HG03095 (cell line): Measurements from ENCODE around the gene CHIC1.
"Not testable (repeated sequence)": the region's sequence is repeated elsewhere in the genome, so short reads cannot be mapped to it uniquely, and the experiment has no call there.

Source experiments
- ATAC-seq: cut with Tn5 transposase; IDR thresholded peaks from one replicate; pipeline ENCODE4 v1.9.1; 2021; ENCODE audit warnings: moderate library complexity; ENCODE audit not compliant: unreplicated experiment

Gene CHIC1

GRCh38 chrX:73562984-73563737 lies at the start of gene CHIC1:
Gene CHIC1 (plus strand): TSS chrX:73563197. CDS start chrX:73563285, 88 bp downstream.
- ATAC-seq = peak; percentile 59

- ATAC-seq = not testable (repeated sequence)
Measured at GRCh38 chrX:73522823-73523222, 40.2 kb upstream of the CHIC1 start.

GRCh38 chrX:73524906-73525305 lies 38.1 kb upstream of the CHIC1 start:
- no peak for ATAC-seq

DNA sequence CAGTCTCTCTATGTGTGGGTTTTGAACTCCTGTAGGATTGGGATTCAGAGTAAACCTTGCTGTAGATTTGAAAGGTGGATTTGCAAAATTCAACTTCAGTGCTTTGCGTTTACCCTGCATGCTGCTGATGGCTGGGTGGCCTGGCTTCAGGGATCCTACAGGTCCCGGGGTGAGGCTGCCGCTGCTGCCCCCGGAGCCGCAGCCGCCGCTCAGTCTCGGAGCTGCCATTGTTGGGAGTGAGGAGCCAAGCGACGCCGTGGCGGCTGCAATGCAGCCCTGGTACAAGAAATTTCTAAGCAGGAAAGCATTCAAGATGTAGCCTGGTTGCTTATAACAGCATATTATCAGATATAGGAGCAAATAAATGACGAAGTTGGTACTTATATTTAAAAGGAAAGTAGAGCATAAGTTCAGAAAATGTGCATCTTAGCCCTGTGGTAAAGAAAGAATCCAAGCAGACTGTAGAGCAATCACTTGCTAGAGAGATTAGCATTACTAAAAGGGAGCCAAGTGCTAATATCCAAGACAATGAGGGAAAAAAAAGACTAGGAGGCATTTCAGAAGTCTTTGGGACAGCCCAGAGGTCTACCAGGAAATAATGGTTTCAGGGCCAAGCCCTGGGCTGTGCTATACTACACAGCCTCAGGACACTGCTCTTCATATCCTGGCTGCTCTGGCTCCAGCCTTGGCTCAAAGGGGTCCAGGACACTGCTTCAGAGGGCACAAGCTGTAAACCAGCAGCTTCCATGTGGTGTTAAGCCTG lies 36.9 kb upstream of the CHIC1 start:
- no peak for ATAC-seq

- ATAC-seq = not testable (repeated sequence)
Measured at GRCh38 chrX:73531655-73532054, 31.3 kb upstream of the CHIC1 start.

GRCh38 chrX:73556159-73556558 lies 6.8 kb upstream of the CHIC1 start:
- no peak for ATAC-seq

- no peak for ATAC-seq
Measured at GRCh38 chrX:73561801-73562200, 1.2 kb upstream of the CHIC1 start.

DNA sequence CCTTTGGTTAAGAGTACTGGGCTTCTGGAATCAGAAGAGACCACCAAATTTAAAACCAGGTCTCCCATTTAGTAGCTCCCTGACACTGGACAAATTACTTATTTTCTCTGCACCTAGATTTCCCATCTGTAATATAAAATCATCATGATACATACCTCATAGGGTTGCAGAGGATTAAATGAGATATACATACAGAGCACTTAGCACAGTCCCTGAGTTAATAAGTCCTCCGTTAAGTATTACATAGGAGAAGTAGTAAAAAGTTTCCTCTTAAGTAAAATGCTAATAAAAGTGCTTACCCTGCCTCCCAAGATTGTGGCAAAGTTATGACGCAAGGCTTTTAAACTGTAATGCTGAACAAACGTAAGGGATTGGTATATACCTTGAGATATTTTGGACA lies 539 bp upstream of the CHIC1 start:
- ATAC-seq = no peak

GRCh38 chrX:73563738-73564068 lies 706 bp downstream of the CHIC1 start:
- ATAC-seq = peak; percentile 23

DNA sequence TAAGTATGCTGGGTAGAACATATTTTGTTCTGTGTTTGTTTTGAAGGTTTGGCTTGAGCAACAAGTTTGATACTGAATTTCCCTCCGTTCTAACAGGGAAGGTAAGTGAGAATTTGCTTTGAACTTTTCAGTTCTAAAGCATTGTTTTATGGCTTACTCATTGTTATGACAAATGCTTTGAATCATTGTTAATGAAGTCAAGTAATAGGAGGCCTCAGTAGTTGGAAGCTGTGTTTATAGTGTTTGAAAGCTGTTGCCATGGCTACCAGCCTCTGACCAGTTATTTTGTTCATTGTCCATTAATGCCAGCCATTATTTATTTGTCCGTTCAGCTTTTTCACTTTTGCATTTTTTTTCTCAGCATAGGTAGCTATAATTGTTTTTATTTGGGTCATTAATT lies 14.4 kb downstream of the CHIC1 start:
- no peak for ATAC-seq

DNA sequence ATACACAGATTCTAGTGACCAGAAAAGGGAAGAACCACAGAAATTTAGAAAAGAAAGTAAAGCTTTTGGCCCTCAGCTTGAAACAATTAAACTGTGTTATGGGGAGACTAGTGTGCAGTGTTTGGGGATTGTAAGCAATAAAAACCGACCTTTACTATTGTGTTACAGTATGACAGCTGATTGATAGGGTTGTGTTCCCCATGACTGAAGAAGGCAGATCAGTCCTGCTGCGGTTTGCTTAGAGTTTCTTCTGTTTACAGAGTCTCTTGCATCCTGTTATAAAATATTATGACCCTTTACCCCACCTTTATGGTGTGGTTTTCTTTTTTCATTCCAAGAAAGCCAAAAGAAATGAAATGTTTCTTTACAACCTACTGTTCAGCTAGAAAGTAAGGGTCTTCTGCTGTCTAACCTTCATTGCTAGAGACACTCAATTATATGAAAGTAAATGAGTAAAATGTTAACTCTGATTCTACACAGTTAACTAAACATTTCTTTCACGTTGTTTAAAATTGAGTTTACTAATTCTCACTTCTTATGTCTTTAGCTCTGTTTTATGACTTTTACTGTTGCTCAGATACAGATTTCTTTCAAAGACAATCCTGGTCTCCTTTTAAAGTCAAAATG lies 18.1 kb downstream of the CHIC1 start:
- ATAC-seq = no peak

- ATAC-seq = not testable (repeated sequence)
Measured at GRCh38 chrX:73597758-73598157, 34.8 kb downstream of the CHIC1 start.

- no peak for ATAC-seq
Measured at GRCh38 chrX:73615022-73615421, 52.0 kb downstream of the CHIC1 start.

DNA sequence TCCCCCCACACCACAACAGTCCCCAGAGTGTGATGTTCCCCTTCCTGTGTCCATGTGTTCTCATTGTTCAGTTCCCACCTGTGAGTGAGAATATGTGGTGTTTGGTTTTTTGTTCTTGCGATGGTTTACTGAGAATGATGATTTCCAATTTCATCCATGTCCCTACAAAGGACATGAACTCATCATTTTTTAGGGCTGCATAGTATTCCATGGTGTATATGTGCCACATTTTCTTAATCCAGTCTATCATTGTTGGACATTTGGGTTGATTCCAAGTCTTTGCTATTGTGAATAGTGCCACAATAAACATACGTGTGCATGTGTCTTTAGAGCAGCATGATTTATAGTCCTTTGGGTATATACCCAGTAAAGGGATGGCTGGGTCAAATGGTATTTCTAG lies 78.7 kb downstream of the CHIC1 start:
- not testable (repeated sequence) for ATAC-seq

- ATAC-seq = no peak
Measured at GRCh38 chrX:73647212-73647611, 84.2 kb downstream of the CHIC1 start.

- no peak for ATAC-seq
Measured at GRCh38 chrX:73647632-73648322, 84.8 kb downstream of the CHIC1 start.

DNA sequence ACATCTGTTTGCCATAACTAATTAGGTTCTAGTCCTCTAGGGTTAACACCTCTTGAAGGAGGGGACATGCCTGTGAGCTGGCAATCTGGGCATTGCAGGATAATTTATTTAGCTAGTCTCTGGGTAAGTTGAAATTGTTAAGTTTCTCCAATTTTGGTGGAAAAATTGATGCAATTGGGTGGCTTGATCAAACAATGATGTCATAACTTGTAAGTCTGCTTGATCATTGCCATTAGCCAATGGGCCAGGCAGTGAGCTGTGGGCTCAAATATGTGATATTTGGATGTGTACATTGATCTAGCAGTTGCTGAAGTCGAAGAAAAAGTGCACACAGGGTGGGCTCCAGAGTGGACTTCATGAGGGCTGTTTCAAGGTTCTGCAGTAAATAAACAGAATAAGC lies 98.3 kb downstream of the CHIC1 start:
- not testable (repeated sequence) for ATAC-seq

GRCh38 chrX:73668779-73669178 lies 105.8 kb downstream of the CHIC1 start:
- ATAC-seq = no peak

GRCh38 chrX:73681408-73681807 lies 118.4 kb downstream of the CHIC1 start:
- ATAC-seq = no peak

- ATAC-seq = no peak
Measured at GRCh38 chrX:73683236-73683859, 120.4 kb downstream of the CHIC1 start.

DNA sequence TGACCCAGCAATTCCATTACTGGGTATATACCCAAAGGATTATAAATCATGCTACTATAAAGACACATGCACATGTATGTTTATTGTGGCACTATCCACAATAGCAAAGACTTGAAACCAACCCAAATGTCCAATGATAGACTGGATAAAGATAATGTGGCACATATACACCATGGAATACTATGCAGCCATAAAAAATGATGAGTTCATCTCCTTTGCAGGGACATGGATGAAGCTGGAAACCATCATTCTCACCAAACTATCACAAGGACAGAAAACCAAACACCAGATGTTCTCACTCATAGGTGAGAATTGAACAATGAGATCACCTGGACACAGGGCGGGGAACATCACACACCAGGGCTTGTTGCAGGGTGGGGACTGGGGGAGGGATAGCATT lies 144.0 kb downstream of the CHIC1 start:
- not testable (repeated sequence) for ATAC-seq
